Measurements from ENCODE around the gene PAK6.

The PAK6 gene

GRCh38 chr15:40238532-40239403 lies at the start of gene PAK6:
Gene PAK6, plus strand, starts transcription at chr15:40239063. Its CDS starts 25,723 bp downstream, at chr15:40264786.
- Histone ChIP-seq H3K9me3 (ENCODE audit: control insufficient read depth, low read length) (no peaks in the 10 kb centered on the region), H3K27me3 (ENCODE audit: control insufficient read depth, insufficient read depth, low read length) (peaks cover 24% of the 10 kb centered on the region), H3K4me1 (ENCODE audit: control insufficient read depth, insufficient read depth, low read length) (peaks cover 14% of the 10 kb centered on the region), H3K36me3 (ENCODE audit: control insufficient read depth, insufficient read depth, low read length) (no peaks in the 10 kb centered on the region), H3K4me3 (ENCODE audit: low read length) (peak within 1 kb of the TSS; percentile 10), H3K9ac (ENCODE audit: low read length) (peak within 1 kb of the TSS; percentile 64)

DNA sequence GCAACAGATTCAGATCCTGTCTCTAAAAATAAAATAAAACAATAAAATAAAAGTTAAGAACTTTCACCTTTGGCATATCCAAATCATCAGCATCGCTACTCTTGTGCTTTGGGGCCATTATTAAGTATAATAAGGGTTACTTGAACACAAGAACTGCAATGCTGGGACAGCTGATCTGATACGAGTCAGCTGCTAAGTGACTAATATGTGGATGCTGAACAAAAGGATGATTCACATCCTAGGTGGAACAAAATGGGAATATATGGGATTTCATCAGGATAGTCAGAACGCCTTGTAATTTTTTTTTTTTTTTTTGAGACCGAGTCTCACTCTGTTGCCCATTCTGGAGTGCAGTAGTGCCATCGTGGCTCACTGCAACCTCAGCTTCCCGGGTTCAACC lies 48.3 kb upstream of the PAK6 start:
- Histone ChIP-seq H3K27me3 (ENCODE audit: control insufficient read depth, insufficient read depth, low read length) (no peaks in the 10 kb centered on the region), H3K9ac (ENCODE audit: low read length) (no peak overlapping the region), H3K36me3 (ENCODE audit: control insufficient read depth, insufficient read depth, low read length) (no peaks in the 10 kb centered on the region), H3K4me3 (ENCODE audit: low read length) (no peak overlapping the region), H3K4me1 (ENCODE audit: control insufficient read depth, insufficient read depth, low read length) (no peaks in the 10 kb centered on the region), H3K9me3 (ENCODE audit: control insufficient read depth, low read length) (no peaks in the 10 kb centered on the region)

GRCh38 chr15:40192942-40193341 lies 45.9 kb upstream of the PAK6 start:
- no peak overlapping the region for H3K4me3 ChIP-seq (ENCODE audit: low read length)
- no peaks in the 10 kb centered on the region for H3K4me1 ChIP-seq (ENCODE audit: control insufficient read depth, insufficient read depth, low read length)
- no peak overlapping the region for H3K9ac ChIP-seq (ENCODE audit: low read length)
- H3K36me3 ChIP-seq (ENCODE audit: control insufficient read depth, insufficient read depth, low read length), result no peaks in the 10 kb centered on the region
- H3K9me3 ChIP-seq (ENCODE audit: control insufficient read depth, low read length), result no peaks in the 10 kb centered on the region
- H3K27me3 ChIP-seq (ENCODE audit: control insufficient read depth, insufficient read depth, low read length), result no peaks in the 10 kb centered on the region

DNA sequence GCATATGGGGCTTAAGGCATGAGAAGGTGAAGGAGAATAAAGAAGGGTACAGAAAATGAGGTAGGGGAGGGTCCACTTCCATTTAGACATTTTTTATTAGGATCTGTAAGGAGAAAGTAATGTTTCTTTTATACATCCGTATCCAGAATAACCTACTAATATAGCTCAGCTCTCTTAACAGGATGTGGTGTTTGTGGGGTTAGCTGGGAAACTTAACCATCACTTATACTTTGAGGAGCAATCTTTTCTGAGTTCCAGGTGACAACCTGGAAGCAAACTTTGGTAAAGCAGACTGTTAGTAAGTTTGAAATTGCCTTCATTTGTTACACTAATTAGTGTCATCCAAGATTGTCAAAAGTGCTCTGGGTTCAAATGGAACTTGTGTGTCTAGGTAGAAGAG lies 41.4 kb upstream of the PAK6 start:
- H3K4me3 ChIP-seq (ENCODE audit: low read length), result no peak overlapping the region
- no peaks in the 10 kb centered on the region for H3K36me3 ChIP-seq (ENCODE audit: control insufficient read depth, insufficient read depth, low read length)
- H3K9ac ChIP-seq (ENCODE audit: low read length), result no peak overlapping the region
- no peaks in the 10 kb centered on the region for H3K4me1 ChIP-seq (ENCODE audit: control insufficient read depth, insufficient read depth, low read length)
- no peaks in the 10 kb centered on the region for H3K9me3 ChIP-seq (ENCODE audit: control insufficient read depth, low read length)
- no peaks in the 10 kb centered on the region for H3K27me3 ChIP-seq (ENCODE audit: control insufficient read depth, insufficient read depth, low read length)

DNA sequence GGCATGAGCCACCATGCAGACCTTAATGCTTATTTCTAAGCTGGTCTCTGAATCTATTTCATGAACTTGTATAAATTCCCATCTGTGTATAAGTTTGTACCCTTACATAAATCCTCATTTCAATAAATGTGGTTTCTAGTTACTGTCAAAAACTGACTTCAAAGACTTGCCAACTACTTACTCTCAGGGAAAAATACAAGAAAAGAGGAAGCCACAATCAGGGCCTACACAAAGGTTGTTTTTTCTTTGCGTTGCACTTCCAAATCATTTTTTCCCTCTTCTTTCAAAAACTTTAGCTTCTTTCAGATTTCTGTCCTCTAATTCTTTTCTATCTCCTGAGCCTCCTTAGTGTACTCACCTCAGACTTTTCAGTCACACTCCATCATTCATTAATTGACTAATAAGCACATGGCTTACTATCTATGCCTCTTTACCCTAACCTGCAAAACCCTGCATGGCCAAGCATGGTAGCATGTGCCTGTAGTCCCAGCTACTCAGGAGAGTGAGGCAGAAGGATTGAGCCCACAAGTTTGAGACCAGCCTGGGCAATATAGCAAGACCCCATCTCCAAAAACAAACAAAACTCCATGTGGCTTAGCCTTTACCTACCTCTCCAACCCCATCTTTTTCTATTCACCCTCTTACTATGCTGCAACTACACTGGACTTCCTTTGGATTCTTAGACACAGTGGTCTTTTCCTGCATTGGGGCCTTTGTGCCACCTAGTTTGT lies 40.3 kb upstream of the PAK6 start:
- Histone ChIP-seq H3K4me3 (ENCODE audit: low read length) (no peak overlapping the region), H3K27me3 (ENCODE audit: control insufficient read depth, insufficient read depth, low read length) (no peaks in the 10 kb centered on the region), H3K4me1 (ENCODE audit: control insufficient read depth, insufficient read depth, low read length) (no peaks in the 10 kb centered on the region), H3K9me3 (ENCODE audit: control insufficient read depth, low read length) (no peaks in the 10 kb centered on the region), H3K36me3 (ENCODE audit: control insufficient read depth, insufficient read depth, low read length) (no peaks in the 10 kb centered on the region), H3K9ac (ENCODE audit: low read length) (no peak overlapping the region)

- Histone ChIP-seq H3K27me3 (ENCODE audit: control insufficient read depth, insufficient read depth, low read length) (no peaks in the 10 kb centered on the region), H3K9ac (ENCODE audit: low read length) (no peak overlapping the region), H3K4me3 (ENCODE audit: low read length) (no peak overlapping the region), H3K4me1 (ENCODE audit: control insufficient read depth, insufficient read depth, low read length) (no peaks in the 10 kb centered on the region), H3K36me3 (ENCODE audit: control insufficient read depth, insufficient read depth, low read length) (no peaks in the 10 kb centered on the region), H3K9me3 (ENCODE audit: control insufficient read depth, low read length) (no peaks in the 10 kb centered on the region)
These were observed 34.8 kb upstream of the PAK6 start for GRCh38 chr15:40204100-40204499.

DNA sequence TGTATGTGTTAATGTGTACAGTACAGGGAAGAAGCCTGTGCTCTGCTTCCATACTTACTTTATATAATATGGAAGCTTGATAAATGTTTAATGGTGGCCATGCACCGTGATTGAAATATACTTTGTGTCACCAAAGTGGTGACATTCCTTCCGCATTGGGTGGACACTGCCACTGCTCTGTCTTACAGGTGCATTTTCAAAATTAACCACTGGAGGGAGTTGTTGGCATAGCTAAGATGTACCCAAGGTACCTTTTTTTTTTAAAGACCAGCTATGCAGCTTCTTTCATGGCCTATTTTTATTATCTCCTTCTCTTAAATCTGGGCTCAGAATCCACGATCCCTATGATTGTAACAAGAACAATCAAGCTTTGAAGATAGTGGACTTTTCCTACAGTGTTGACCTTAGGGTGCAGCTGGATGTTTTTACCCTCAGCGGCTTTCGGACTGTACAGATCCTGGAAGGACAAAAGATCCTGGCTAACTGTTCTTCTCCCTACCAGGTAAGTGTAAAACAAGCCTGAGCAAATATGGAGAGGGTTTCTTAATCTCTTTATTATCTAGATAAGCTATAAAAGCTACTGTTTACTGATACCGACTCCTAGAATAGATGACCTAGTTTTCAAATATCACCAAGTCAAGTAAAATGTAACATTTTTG lies 21.6 kb upstream of the PAK6 start:
- H3K27me3 ChIP-seq (ENCODE audit: control insufficient read depth, insufficient read depth, low read length), result no peaks in the 10 kb centered on the region
- no peaks in the 10 kb centered on the region for H3K9me3 ChIP-seq (ENCODE audit: control insufficient read depth, low read length)
- no peak overlapping the region for H3K4me3 ChIP-seq (ENCODE audit: low read length)
- no peaks in the 10 kb centered on the region for H3K4me1 ChIP-seq (ENCODE audit: control insufficient read depth, insufficient read depth, low read length)
- H3K36me3 ChIP-seq (ENCODE audit: control insufficient read depth, insufficient read depth, low read length), result no peaks in the 10 kb centered on the region
- H3K9ac ChIP-seq (ENCODE audit: low read length), result no peak overlapping the region

- Histone ChIP-seq H3K4me3 (ENCODE audit: low read length) (no peak overlapping the region), H3K9ac (ENCODE audit: low read length) (no peak overlapping the region), H3K36me3 (ENCODE audit: control insufficient read depth, insufficient read depth, low read length) (no peaks in the 10 kb centered on the region), H3K9me3 (ENCODE audit: control insufficient read depth, low read length) (no peaks in the 10 kb centered on the region), H3K27me3 (ENCODE audit: control insufficient read depth, insufficient read depth, low read length) (no peaks in the 10 kb centered on the region), H3K4me1 (ENCODE audit: control insufficient read depth, insufficient read depth, low read length) (no peaks in the 10 kb centered on the region)
These were observed 19.1 kb upstream of the PAK6 start for GRCh38 chr15:40219801-40220200.

- no peak overlapping the region for H3K9ac ChIP-seq (ENCODE audit: low read length)
- no peaks in the 10 kb centered on the region for H3K4me1 ChIP-seq (ENCODE audit: control insufficient read depth, insufficient read depth, low read length)
- H3K4me3 ChIP-seq (ENCODE audit: low read length), result no peak overlapping the region
- no peaks in the 10 kb centered on the region for H3K27me3 ChIP-seq (ENCODE audit: control insufficient read depth, insufficient read depth, low read length)
- H3K36me3 ChIP-seq (ENCODE audit: control insufficient read depth, insufficient read depth, low read length), result no peaks in the 10 kb centered on the region
- H3K9me3 ChIP-seq (ENCODE audit: control insufficient read depth, low read length), result no peaks in the 10 kb centered on the region
These were observed 16.7 kb upstream of the PAK6 start for GRCh38 chr15:40222131-40222530.

DNA sequence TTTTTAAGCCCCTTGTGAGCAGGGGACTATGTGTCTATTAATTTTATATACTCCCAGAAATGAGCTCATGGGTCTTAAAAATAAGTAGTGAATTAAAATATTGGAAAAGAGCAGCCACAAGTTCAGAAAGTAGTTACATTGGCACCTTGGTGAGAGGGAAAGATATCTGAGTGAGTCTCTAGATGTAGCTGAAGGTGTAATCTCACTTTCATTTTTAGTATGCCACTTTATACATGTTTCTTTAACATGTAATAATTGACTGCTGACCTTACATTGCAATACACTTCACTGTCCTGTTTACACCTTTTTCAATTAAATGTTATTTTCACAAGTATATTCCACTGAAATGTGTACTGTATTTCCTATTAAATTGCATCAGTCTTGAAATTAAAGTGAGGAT lies 12.1 kb upstream of the PAK6 start:
- Histone ChIP-seq H3K4me1 (ENCODE audit: control insufficient read depth, insufficient read depth, low read length) (no peaks in the 10 kb centered on the region), H3K9ac (ENCODE audit: low read length) (no peak overlapping the region), H3K4me3 (ENCODE audit: low read length) (no peak overlapping the region), H3K9me3 (ENCODE audit: control insufficient read depth, low read length) (no peaks in the 10 kb centered on the region), H3K36me3 (ENCODE audit: control insufficient read depth, insufficient read depth, low read length) (no peaks in the 10 kb centered on the region), H3K27me3 (ENCODE audit: control insufficient read depth, insufficient read depth, low read length) (no peaks in the 10 kb centered on the region)

- no peaks in the 10 kb centered on the region for H3K36me3 ChIP-seq (ENCODE audit: control insufficient read depth, insufficient read depth, low read length)
- no peaks in the 10 kb centered on the region for H3K9me3 ChIP-seq (ENCODE audit: control insufficient read depth, low read length)
- peaks cover 8% of the 10 kb centered on the region for H3K4me1 ChIP-seq (ENCODE audit: control insufficient read depth, insufficient read depth, low read length)
- H3K27me3 ChIP-seq (ENCODE audit: control insufficient read depth, insufficient read depth, low read length), result no peaks in the 10 kb centered on the region
- H3K9ac ChIP-seq (ENCODE audit: low read length), result no peak overlapping the region
- no peak overlapping the region for H3K4me3 ChIP-seq (ENCODE audit: low read length)
These were observed 9.5 kb upstream of the PAK6 start for GRCh38 chr15:40229316-40229715.

DNA sequence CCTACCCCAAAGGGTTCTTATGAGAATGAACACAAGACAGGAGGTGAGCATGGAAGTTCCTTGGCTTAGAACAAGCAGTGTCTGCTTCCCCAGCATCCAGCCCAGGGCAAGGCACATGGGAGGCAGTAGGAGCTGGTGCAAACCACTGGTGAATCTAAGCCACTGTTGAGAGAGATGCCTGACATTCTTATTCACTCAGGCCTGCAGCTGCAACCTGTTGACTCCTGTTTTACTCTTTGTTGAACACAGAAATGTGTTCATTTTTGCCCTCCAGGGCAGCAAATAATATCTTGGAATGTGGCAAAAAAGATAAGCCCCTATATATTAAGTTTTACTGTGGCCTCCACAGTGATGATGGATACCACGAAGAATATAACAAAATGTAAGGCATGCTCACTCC lies 8.9 kb upstream of the PAK6 start:
- H3K4me1 ChIP-seq (ENCODE audit: control insufficient read depth, insufficient read depth, low read length), result peaks cover 8% of the 10 kb centered on the region
- no peak overlapping the region for H3K9ac ChIP-seq (ENCODE audit: low read length)
- H3K36me3 ChIP-seq (ENCODE audit: control insufficient read depth, insufficient read depth, low read length), result no peaks in the 10 kb centered on the region
- H3K9me3 ChIP-seq (ENCODE audit: control insufficient read depth, low read length), result no peaks in the 10 kb centered on the region
- H3K27me3 ChIP-seq (ENCODE audit: control insufficient read depth, insufficient read depth, low read length), result no peaks in the 10 kb centered on the region
- no peak overlapping the region for H3K4me3 ChIP-seq (ENCODE audit: low read length)

All from mucosa of stomach (tissue), 1 donor.